BJ (cell line): ENCODE data around the gene CACNA2D4. TPM values are rescaled to one million over a fixed set of nuclear protein-coding genes. Genes with fewer than 3 reads are reported as not detected.

Experiments used
- CTCF ChIA-PET: fragments of 350-600 bp; formaldehyde crosslinking; extraction: SDS; loops from one replicate; lab custom pipeline; 2021; ENCODE audit warnings: antibody characterized with exemption, inconsistent platforms; lab: Yijun Ruan, JAX
- POLR2A ChIA-PET: fragments of 300-600 bp; sonication (Branson Sonifier 250); formaldehyde crosslinking; extraction: SDS; loops from one replicate; lab custom pipeline; 2021; ENCODE audit warnings: antibody characterized with exemption; lab: Charles Lee
- DNase-seq: peaks from one replicate; pipeline ENCODE4 v3.0.0-alpha.2; 2011; ENCODE audit warnings: low read depth
- H3K27me3 ChIP-seq: 2 replicates; pipeline ENCODE4 v1.6.0; 2011; ENCODE audit warnings: low read length; ENCODE audit not compliant: control insufficient read depth, insufficient read depth
- H3K36me3 ChIP-seq: 2 replicates; pipeline ENCODE4 v1.5.1; 2011; ENCODE audit warnings: low read length; ENCODE audit not compliant: control insufficient read depth, insufficient read depth
- H3K4me3 ChIP-seq: 2 replicates; pipeline ENCODE4 v1.5.1; 2011; ENCODE audit warnings: low read depth, mild to moderate bottlenecking, control low read depth, low read length
- CTCF ChIP-seq: IDR thresholded peaks from 2 replicates; pipeline ENCODE4 v1.5.1; 2011; ENCODE audit warnings: low read depth, mild to moderate bottlenecking, control low read depth, inconsistent platforms, low read length, moderate library complexity; ENCODE audit not compliant: insufficient read depth
- polyA plus RNA-seq: library from polyadenylated mRNA; depleted of rRNA; stranded (reverse); fragments of >200 nt; gene quantifications from 2 replicates; pipeline ENCODE4 v1.2.3, GENCODE V29; 2011

CACNA2D4 gene
- polyA plus RNA-seq, 1 experiment: 0.39 TPM

DNA sequence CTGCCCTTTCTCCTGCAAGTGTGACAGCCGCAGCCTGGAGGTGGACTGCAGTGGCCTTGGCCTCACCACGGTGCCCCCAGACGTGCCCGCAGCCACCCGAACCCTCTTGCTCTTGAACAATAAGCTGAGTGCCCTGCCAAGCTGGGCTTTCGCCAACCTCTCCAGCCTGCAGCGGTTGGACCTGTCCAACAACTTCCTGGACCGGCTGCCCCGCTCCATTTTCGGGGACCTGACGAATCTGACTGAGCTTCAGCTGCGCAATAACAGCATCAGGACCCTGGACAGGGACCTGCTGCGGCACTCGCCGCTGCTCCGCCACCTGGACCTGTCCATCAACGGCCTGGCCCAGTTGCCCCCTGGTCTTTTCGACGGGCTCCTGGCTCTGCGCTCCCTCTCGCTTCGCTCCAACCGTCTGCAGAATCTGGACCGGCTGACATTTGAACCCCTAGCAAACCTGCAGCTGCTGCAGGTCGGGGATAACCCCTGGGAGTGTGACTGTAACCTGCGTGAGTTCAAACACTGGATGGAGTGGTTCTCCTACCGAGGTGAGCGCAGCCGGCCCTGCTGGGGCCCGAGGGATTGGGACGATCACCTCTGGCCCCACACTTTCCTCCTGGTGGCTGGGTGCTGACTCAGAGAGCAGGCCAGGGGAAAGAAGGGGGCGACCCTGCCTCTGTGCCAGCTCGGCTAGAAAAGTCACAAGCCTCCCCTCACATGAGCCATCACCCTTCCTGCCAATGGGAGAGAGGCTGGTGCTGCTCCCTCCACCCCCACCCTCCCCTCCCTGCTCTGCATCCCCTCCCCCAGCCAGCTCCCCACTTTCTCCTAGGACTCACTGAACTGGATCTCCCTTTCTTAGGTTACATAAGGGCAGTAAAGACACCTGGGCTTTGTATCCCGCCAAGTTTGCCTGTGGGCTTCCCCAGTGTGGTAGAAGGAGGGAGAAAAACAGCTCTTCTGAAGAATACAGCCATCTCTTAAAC lies 87.2 kb downstream of the CACNA2D4 start:
- no peak overlapping the region for H3K4me3 ChIP-seq
- ChIA-PET CTCF (no interaction called here), POLR2A (no interaction called here)
- no peak for DNase-seq
- TF ChIP-seq CTCF: no peak
- peaks cover 12% of the 10 kb centered on the region for H3K27me3 ChIP-seq
- H3K36me3 ChIP-seq: no peaks in the 10 kb centered on the region

DNA sequence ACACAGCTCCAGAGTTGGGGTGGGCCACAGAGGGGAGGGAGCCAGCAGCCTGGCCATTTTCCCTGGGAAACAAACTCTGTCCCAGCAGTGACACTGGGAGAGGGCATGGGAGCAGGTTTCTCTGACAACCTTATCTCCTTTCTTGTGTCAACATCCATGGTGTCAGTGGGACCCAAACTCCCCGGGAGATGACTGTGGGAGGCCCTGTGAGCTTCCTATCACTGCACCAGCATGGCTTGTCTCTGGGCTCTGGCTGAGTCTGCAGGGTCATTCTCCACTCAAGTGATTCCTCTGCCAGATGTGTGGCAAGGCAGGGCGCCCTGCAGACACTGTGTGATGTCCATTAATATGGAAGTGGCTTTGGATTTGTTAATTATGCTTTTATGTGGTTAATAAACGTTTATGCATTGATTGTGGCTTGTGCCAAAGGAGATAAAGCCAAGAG lies 88.0 kb downstream of the CACNA2D4 start:
- TF ChIP-seq CTCF: no peak
- DNase-seq: no peak
- H3K27me3 ChIP-seq: peaks cover 17% of the 10 kb centered on the region
- POLR2A ChIA-PET: no interaction called here
- no peak overlapping the region for H3K4me3 ChIP-seq
- H3K36me3 ChIP-seq: no peaks in the 10 kb centered on the region
- CTCF ChIA-PET: no interaction called here

- Histone ChIP-seq H3K27me3 (peaks cover 21% of the 10 kb centered on the region), H3K36me3 (no peaks in the 10 kb centered on the region), H3K4me3 (no peak overlapping the region)
- POLR2A ChIA-PET: no interaction called here
- TF ChIP-seq CTCF: no peak
- CTCF ChIA-PET: no interaction called here
- no peak for DNase-seq
Observed at GRCh38 chr12:1829306-1829900, 89.0 kb downstream of the CACNA2D4 start.

DNA sequence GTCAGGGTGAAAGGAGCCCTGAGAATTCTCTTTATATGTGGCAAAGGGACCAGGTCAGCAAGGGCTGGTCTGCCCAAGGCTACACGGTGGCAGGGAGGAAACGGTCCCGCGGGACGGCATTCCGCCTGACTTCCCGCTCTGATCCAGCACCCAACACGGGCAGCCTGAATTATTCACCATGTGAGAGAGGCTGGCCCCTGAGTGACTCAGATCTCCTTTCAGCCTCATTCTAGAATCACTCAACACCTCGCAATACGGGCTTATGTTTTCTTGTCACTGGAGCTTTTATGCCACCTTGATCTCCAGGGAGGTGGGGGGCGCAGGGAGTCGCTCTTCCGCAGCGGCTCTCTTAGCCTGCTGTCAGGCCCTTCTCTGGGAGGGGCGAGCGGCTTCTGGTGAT lies 89.6 kb downstream of the CACNA2D4 start:
- no peak for TF ChIP-seq CTCF
- DNase-seq: no peak
- CTCF ChIA-PET: no interaction called here
- H3K27me3 ChIP-seq: peaks cover 22% of the 10 kb centered on the region
- H3K36me3 ChIP-seq: no peaks in the 10 kb centered on the region
- no peak overlapping the region for H3K4me3 ChIP-seq
- POLR2A ChIA-PET: no interaction called here
